ENCODE results near the gene PAFAH1B2.

PAFAH1B2 gene

DNA sequence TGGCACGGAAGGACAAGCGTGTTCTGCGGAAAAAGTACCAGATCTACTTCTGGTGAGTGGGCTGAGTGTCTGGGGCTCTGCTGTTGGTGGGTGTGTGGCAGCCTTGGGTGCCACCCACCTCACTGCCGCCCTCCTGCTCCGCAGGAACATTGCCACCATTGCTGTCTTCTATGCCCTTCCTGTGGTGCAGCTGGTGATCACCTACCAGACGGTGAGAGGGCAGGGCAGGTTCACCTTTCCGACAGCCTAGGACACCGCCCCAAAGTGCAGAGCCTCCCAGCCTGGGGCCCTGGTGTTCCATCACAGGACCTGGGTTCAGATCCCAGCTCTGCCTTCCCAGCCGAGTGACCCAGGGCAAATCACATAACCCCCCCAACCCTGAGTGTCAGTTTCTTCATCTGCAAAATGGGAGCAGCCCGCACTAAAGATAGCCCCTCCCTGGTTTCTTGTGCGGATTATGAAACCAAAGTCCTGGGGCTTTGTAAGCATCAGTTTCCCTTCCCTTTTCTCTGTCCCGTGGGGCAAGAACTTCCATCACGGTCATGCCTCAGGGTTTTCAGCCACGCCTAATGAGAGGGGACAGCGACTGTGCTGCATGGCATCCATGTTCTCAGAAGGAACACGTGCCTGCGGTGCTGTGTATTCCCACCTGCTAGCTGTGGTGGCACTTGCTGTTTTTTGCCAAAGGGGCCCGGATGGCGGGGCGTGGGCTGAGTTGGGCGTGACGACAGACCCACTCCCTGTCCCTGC is 45.3 kb downstream of the PAFAH1B2 start:
- DNase-seq: no peak

DNA sequence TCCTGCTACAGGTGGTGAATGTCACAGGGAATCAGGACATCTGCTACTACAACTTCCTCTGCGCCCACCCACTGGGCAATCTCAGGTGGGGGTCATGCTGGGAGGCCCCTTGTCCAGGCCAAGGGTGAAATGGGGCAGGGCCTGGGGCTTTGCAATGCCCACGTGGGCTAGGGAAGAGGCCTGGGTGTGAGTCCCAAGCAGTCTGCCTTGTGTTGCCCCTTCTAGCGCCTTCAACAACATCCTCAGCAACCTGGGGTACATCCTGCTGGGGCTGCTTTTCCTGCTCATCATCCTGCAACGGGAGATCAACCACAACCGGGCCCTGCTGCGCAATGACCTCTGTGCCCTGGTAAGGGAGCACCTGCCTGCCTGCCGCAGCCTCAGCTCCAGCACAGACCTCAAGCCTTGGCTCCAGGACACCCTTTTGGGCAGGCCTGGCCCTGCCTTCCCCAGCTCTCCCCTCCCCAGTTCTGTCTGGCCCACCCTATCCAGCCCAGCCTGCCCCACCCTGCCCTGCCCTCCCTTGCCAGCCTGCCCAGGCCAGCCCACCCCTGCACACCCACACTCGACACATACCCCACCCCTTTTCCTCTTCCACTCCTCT is 46.0 kb downstream of the PAFAH1B2 start:
- DNase-seq: no peak

DNA sequence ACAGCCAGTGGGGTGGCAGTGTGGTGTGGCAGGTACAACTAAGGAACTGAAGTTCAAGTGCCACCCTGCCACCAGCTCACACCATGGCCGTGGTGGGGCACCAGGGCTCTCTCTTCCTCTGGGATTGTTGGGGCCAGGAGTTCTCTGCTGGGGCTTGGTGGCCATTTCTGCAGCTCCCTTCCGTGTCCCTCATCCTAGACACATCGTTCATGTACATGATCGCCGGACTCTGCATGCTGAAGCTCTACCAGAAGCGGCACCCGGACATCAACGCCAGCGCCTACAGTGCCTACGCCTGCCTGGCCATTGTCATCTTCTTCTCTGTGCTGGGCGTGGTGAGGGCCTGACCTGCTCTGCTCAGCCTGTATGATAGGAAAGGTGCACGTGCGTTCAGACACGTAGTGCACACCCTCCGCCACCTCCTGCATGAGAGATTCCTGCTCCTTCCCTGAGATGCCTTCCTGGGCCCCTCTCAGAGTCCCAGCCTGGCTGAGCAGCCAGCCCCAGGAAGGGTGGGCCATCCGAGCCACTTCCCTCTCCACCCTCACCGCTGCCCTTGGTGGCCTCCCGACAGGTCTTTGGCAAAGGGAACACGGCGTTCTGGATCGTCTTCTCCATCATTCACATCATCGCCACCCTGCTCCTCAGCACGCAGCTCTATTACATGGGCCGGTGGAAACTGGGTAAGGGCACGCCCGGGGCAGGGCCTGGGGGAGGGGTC is 47.8 kb downstream of the PAFAH1B2 start:
- no peak for DNase-seq

DNA sequence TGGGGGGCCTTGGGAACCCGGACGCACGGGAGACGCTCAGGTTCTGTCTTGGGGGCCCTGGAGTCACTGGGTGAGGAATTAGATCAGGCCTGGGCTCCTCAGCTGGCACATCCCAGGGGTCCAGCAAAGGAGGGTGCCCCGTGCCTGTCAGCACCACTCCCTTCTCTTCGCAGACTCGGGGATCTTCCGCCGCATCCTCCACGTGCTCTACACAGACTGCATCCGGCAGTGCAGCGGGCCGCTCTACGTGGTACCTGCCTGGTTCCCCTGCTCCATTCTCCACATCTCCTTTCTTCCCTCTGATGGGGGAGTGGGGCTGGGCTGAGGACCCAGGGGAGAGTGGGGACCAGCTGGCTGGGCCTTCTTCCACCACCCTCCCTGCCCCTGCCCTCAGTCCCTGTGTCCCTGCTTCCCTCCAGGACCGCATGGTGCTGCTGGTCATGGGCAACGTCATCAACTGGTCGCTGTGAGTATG is 48.4 kb downstream of the PAFAH1B2 start:
- DNase-seq: no peak

DNA sequence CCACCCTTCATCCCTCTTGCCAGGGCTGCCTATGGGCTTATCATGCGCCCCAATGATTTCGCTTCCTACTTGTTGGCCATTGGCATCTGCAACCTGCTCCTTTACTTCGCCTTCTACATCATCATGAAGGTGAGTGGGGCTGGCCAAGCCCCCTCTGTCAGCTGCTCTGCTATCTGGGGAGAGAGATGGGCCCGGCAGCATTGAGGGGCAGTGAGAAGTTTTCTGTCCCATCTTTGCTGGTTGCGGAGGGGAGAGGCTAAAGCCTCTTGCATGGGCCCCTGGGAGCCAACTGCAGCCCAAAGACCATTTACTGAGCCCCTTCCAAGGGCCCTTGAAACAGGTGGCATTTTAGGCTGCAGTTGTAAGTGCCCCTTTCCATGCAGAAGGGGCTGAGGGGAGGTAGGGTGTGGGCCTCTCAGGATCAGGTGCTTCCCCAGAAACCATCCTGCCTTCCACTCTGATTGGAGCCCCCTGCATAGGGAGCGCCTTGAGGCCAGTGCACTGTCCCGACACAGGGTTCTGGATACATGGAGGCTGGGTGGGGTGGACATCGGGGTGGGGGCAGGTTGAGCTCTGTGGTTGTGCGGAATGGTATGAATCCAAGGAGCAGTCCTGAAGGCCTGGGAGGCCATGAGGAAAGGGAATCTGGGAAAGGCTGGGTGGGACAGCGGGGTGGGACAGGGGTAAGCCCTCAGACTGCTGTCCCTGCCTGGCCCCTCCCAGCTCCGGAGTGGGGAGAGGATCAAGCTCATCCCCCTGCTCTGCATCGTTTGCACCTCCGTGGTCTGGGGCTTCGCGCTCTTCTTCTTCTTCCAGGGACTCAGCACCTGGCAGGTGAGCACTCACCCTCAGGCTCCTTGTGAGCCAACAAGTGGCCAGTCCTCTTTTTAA is 49.3 kb downstream of the PAFAH1B2 start:
- no peak for DNase-seq

DNA sequence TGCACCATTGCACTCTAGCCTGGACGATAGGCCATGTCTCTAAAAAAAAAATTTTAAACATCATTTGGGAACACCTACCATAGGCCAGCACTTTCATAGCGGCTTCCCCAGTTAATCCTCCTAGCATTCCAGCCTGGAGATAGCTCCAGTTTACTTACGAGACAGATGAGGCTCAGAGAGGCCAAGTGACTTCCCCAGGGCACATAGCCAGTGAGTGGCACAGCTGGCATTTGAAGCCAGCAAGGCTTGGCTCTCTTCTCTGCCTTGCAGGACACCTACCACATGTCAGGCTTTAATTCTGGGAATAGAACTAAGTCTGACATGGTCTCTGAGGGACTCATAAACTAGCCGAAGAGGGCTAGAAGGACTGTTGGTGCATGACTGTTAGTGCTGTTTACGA is 50.2 kb downstream of the PAFAH1B2 start:
- DNase-seq: no peak

DNA sequence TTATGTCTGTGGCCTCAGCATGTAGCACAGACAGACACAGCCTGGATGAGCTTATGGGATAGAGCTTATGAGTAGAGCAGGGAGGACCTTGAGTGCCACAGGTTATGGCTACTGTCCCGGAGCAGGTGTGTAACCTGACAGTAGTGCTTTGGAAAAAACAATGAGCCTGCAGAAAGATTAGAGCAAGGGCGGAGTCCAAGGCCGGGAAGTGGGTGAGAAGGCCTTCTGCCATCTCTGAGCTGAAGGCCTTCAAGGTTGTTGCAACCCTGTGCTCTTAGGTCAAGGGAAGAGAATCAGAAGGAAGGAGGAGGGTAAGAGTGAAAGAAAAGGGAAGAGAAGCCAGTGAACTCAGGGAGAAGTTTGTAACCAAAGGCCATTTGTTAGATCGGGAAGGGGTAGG is 51.2 kb downstream of the PAFAH1B2 start:
- DNase-seq: no peak

DNA sequence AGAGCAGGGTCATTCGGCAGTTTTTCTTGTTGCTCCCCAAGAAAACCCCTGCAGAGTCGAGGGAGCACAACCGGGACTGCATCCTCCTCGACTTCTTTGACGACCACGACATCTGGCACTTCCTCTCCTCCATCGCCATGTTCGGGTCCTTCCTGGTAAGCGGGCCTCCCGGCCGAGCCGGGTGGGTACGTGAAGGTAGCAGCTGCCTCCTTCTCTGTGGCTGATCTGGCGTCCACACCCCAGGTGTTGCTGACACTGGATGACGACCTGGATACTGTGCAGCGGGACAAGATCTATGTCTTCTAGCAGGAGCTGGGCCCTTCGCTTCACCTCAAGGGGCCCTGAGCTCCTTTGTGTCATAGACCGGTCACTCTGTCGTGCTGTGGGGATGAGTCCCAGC is 51.7 kb downstream of the PAFAH1B2 start:
- no peak for DNase-seq

DNA sequence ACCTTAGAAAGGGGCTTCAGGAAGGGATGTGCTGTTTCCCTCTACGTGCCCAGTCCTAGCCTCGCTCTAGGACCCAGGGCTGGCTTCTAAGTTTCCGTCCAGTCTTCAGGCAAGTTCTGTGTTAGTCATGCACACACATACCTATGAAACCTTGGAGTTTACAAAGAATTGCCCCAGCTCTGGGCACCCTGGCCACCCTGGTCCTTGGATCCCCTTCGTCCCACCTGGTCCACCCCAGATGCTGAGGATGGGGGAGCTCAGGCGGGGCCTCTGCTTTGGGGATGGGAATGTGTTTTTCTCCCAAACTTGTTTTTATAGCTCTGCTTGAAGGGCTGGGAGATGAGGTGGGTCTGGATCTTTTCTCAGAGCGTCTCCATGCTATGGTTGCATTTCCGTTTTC is 52.9 kb downstream of the PAFAH1B2 start:
- DNase-seq: no peak

DNA sequence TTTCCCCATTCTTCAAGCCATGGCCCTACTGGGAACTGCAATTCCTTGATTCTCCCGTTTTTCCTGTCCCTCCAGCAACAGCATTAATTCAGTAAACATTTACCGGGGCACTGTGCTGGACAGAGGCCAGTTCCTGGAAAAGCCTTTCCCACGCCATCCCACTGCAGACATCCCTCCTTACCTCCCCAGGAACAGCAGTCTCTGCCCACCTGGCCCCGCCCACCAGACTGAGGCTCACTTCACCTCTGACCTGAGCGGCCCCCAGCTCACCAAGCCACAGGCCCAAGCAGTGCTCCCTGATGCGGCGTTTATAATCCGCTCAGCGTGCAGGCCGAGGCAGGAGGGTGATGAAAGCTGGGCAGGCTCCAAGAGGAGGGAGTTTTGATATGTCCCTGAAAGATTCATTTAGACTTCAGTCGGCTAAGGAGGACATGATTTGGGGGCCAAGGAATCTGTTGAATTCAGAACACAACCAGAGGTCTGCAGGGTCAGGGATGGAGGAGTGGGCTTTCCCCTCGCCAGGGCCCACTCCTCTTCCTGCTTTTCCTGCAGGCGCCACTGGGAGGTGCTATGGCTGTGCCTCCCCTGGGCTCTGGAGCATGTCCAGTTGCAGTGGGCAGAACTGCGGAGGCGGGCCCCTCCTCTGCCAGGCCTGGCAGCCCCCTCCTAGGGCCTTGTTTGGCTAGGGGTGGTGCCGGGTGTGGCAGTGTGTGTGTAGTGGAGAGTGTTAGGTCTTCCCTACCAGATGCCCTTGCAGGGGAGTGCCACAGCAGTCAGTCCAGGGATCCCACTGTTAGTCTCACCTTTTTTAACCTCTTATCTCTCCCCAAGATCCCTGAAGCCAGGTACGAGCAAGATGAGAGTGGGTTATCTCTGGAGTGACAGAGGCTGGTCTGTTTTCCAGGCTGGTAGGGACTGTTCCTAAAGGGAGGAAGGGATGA is 53.7 kb downstream of the PAFAH1B2 start:
- DNase-seq: no peak

DNA sequence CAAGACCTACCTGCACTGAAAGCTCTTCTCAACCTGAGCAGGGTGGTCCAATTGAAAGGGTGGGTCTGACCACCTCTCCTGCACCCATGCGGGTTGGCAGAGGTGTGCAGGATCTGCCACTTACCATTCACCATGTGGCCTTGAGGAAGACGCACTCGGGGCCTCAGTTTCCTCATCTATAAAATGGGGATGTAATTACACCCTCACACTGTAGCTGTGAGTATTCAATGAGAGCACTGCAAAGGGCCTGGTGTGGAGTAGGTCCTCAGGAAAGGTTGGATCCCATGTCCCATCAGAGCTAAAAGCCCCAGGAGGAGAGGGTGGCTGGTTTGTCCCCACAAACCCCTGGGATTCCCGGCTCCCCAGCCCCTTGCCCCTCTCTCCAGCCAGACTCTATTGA is 54.5 kb downstream of the PAFAH1B2 start:
- no peak for DNase-seq

DNA sequence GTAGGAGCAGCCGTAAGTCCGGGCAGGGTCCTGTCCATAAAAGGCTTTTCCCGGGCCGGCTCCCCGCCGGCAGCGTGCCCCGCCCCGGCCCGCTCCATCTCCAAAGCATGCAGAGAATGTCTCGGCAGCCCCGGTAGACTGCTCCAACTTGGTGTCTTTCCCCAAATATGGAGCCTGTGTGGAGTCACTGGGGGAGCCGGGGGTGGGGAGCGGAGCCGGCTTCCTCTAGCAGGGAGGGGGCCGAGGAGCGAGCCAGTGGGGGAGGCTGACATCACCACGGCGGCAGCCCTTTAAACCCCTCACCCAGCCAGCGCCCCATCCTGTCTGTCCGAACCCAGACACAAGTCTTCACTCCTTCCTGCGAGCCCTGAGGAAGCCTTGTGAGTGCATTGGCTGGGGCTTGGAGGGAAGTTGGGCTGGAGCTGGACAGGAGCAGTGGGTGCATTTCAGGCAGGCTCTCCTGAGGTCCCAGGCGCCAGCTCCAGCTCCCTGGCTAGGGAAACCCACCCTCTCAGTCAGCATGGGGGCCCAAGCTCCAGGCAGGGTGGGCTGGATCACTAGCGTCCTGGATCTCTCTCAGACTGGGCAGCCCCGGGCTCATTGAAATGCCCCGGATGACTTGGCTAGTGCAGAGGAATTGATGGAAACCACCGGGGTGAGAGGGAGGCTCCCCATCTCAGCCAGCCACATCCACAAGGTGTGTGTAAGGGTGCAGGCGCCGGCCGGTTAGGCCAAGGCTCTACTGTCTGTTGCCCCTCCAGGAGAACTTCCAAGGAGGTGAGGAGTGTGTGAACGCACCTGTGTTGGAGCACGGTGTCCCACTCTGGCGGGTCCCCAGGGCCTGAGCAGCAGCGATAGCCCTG is 55.2 kb downstream of the PAFAH1B2 start, which contains the start of gene TAGLN:
TAGLN (plus strand) TSS at position 318 of the 863 bp plus-strand sequence. CDS start 3,644 bp downstream, outside the sequence.
- DNase-seq: peak; percentile 82

DNA sequence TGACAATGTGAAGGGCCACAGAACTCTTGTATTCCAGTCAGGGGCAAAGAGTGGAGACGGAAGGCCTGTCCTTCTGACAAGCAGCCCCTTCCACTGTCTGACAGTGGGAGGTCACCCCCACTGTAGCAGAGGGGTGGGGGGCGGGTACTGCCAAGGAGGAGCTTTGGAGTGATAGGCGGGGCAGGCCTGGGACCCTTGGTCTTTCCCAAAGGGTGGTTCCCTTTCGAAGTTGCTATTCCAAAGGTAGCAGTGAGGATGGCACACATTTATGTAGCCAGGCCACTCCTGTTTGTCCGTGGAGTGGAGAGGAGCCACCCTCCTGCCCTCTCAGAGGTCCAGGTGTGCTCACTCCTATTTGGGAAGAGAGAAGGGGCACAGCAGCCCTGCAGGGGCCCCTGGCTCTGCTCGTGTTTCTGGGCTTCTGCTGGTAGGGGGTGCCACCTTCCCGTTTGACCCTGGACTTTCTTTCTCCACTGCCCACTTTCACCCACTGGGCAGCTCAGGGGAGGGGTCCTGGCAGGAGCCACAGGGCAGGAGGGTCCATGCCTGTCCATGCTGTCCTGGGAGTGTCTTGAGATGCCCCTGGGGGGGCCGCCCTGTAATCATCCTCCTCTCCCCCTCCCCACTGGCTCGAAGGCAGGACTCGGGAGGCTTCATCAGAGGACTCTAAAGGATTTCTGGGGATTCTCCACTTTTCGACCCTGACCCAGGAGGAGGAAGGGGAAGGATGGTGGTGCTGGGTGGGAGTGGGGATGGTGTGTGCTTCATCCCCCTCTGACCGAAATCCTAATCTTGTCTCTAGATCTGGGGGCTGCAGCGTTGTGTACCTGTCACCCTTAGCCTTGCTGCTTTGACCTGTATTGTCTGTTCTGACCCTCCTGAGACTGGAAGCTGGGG is 56.1 kb downstream of the PAFAH1B2 start:
- DNase-seq: no peak

DNA sequence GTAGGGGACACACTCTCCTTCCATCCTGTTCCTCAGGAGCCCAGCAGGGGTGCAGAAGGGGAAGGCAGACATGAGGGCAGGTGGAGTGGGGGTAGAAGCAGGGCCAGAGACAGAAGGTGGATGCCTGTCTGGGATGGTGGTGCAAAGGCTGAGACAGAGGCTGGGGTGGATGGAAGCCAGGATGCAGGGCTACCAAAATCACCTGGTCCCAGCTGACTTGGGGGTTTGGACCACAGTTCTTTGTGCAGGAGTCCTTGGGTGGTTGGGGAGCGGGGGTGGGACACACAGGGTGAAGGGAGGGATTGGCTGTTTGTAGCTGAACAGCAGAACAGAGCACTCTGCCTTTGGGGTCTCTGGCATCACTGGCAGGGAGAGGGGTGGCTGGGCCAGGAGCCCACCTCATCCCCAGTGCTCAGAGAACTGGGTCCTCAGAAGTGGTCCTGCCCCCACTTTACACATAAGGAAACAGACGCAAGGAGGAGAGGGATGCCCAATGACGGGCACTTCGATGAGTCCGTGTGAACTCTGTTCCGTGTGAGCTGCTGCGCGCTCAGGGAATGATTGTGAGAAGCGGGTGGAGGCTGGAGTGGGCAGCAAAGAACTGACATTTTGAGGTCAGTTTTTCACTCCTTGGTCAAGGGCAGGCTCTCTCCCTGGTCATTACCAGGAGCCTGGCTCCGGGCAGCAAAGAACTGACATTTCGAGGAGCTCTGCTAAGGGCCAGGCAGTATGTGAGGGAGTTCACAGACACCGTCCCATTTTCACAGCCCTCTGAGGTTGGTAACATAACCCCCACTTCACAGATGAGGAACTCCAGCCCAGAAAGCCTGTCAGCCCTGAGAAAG is 56.9 kb downstream of the PAFAH1B2 start:
- no peak for DNase-seq

DNA sequence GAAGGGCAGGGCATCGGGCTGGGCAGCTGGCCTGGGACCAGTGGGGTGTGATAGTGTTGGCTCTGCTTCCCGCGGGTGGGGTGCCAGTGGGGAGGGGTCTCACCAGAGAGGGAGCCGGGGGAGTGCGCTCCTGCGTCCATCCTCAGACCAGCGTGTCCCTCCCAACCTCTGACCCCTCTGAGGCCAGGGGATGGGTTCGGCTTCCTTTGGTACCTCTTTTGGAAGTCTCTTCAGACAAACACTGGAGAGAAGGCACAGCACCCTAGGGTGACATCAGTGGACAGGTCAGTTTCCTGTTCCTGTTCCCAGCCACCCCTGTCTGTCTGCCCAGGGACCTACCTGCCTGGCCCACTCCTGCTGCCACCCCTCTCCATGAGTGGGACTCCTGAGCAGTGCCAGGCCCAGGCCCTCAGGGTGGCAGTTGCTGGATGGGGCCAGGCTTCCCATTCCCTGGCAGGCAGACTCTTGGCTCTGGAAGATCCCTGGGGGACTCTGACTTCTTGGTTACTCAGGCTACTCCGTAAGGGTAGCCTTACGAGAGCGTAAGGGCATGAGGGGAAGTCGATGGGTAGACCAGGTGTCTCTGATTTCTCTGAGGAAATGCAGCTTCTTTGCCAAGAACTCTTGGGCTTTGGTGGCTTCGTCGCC is 57.7 kb downstream of the PAFAH1B2 start:
- no peak for DNase-seq

DNA sequence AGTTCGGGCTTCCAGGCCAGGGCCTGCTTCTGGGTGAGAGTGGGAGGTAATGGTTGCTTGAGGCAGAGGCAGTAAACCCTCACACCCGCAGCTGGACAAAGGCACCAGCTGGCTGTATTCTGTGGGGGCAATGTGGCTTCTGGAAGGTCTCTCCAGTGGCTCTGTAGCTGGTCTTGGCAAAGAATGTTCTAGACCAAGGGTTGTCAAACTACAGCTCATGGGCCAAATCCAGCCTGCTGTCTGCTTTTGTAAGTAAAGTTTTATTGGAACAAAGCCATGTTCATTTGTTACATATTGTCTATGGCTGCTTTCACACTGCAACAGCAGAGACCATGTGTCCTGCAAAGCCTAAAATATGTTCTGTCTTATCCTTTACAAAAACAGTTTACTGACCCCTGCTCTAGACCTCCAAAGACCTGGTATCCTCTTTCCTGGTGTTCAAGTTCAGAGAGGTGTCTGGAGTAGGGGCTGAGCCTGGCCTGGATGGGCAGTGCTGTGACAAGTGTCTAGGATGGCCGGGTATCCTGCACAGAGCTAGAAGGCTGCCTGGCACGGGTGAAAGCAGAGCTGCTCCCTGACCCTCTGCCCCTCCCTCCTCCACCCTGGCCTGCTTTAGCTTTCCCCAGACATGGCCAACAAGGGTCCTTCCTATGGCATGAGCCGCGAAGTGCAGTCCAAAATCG is 58.4 kb downstream of the PAFAH1B2 start:
- no peak for DNase-seq

DNA sequence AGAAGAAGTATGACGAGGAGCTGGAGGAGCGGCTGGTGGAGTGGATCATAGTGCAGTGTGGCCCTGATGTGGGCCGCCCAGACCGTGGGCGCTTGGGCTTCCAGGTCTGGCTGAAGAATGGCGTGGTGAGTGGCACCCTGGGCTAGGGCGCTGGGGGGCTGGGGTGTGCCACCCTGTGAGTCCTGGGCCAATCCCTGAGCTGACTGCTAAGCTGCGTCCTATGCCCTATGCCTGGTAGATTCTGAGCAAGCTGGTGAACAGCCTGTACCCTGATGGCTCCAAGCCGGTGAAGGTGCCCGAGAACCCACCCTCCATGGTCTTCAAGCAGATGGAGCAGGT is 59.0 kb downstream of the PAFAH1B2 start:
- DNase-seq: no peak
